Esophagus muscularis mucosa (tissue), 4 donors: ENCODE data around the gene KMT2A. TPM values are rescaled to one million over a fixed set of nuclear protein-coding genes. Genes with fewer than 3 reads are reported as not detected.

Source experiments
- DNase-seq: peaks from one replicate; pipeline ENCODE4 v3.0.0-alpha.2; 2017; ENCODE audit errors: extremely low spot score
- H3K27ac ChIP-seq, 4 donors: fragments of 200-600 bp; sonication (generic); replicated peaks in 1 of 4; 1 replicate in 3 of 4; 2 replicates in 1 of 4; pipeline ENCODE4 v1.5.1; 2016 to 2019; ENCODE audit warnings: mild to moderate bottlenecking in 1 of 4
- H3K27me3 ChIP-seq, 4 donors: fragments of 200-600 bp; sonication (generic); one replicate each; pipeline versions ENCODE4 v1.5.1 to v1.6.0; 2016 to 2019
- H3K36me3 ChIP-seq, 4 donors: fragments of 200-600 bp; sonication (generic); one replicate each; pipeline ENCODE4 v1.5.1; 2016 to 2019
- H3K4me1 ChIP-seq, 4 donors: fragments of 200-600 bp; sonication (generic); one replicate each; pipeline ENCODE4 v1.5.1; 2016 to 2019
- H3K4me3 ChIP-seq, 4 donors: fragments of 200-600 bp; sonication (generic); 1 replicate in 2 of 4; 2 replicates in 2 of 4; pipeline ENCODE4 v1.5.1; 2016 to 2019; ENCODE audit warnings: mild to moderate bottlenecking in 4 of 4, moderate library complexity in 1 of 4
- H3K9me3 ChIP-seq, 4 donors: fragments of 200-600 bp; sonication (generic); 1 replicate in 3 of 4; 2 replicates in 1 of 4; pipeline ENCODE4 v1.5.1; 2016 to 2019
- CTCF ChIP-seq, 3 experiments: fragments of 200-600 bp in 2 of 3; fragments of 450-650 bp in 1 of 3; sonication (generic) in 2 of 3; IDR thresholded peaks; one replicate each; pipeline ENCODE4 v1.5.1; 2017 to 2019; ENCODE audit warnings: antibody characterized with exemption in 3 of 3, mild to moderate bottlenecking in 2 of 3, moderate library complexity in 1 of 3
- EP300 ChIP-seq: sonication (generic); formaldehyde crosslinking; IDR thresholded peaks from one replicate; pipeline ENCODE4 v1.6.1; 2017; ENCODE audit warnings: antibody characterized with exemption
- POLR2A ChIP-seq: fragments of 450-650 bp; IDR thresholded peaks from one replicate; pipeline ENCODE4 v1.6.1; 2017; ENCODE audit warnings: antibody characterized with exemption, moderate library complexity, mild to moderate bottlenecking, low read depth
- POLR2AphosphoS5 ChIP-seq, 2 donors: sonication (generic); formaldehyde crosslinking; IDR thresholded peaks; one replicate each; pipeline ENCODE4 v1.6.1; 2017; ENCODE audit warnings: antibody characterized with exemption in 2 of 2
- WGBS: methylation state at CpG from one replicate; pipeline ENCODE4 v1.1.5; 2018; 5-methylcytosine and 5-hydroxymethylcytosine counted together
- intact Hi-C: fragments of 100-400 bp; cut with DNase I; formaldehyde crosslinking; loops from one replicate; pipeline ENCODE4 v1.15.1; 2023
- total RNA-seq, 4 donors: library from RNA; depleted of rRNA; stranded (reverse); fragments of >200 nt; gene quantifications; one replicate each; pipeline versions ENCODE4 v1.1.0 to v1.2.1, GENCODE V29; 2016

Gene KMT2A
- total RNA-seq, 4 donors from 2014 or later = 61.0 to 68.7 (median 62.1) TPM

GRCh38 chr11:118532091-118532490 lies 95.8 kb downstream of the KMT2A start:
- TF ChIP-seq POLR2AphosphoS5 (IDR thresholded peaks at IDR 0.05) = no peak
- TF ChIP-seq EP300 = no peak
- TF ChIP-seq POLR2A = no peak
- TF ChIP-seq CTCF (IDR thresholded peaks at IDR 0.05) = no peak
- H3K36me3 ChIP-seq = peaks cover 0 to 32% (median 16%) of the 10 kb centered on the region in 4 donors
- H3K9me3 ChIP-seq = no peaks in the 10 kb centered on the region
- peak overlapping the region; percentile 74 to 86 (median 85) for H3K27ac ChIP-seq
- no peaks in the 10 kb centered on the region for H3K27me3 ChIP-seq
- intact Hi-C loops = loop anchor here (5.0 kb wide), 1 partner anchor 35 kb away; the partner anchor contains the start of gene IFT46
- WGBS = no CpG with 5 or more reads among the region's 10 CpGs
- H3K4me1 ChIP-seq = peaks cover 15 to 38% (median 33%) of the 10 kb centered on the region in 4 donors
- DNase-seq = no peak
- H3K4me3 ChIP-seq = peak overlapping the region; percentile 83 to 87 (median 84)

GRCh38 chr11:118532852-118533768 lies 96.8 kb downstream of the KMT2A start:
- H3K36me3 ChIP-seq = peaks cover 0 to 32% (median 16%) of the 10 kb centered on the region in 4 donors
- no peak for DNase-seq
- no peak overlapping the region for H3K4me3 ChIP-seq
- WGBS = 90% methylated on average over 12 of the region's 19 CpGs
- H3K27me3 ChIP-seq = no peaks in the 10 kb centered on the region
- H3K9me3 ChIP-seq = no peaks in the 10 kb centered on the region
- H3K27ac ChIP-seq = no peak overlapping the region
- intact Hi-C loops = loop anchor here (5.0 kb wide), 1 partner anchor 34 kb away; the partner anchor contains the start of gene IFT46
- no peak for TF ChIP-seq CTCF (IDR thresholded peaks at IDR 0.05)
- H3K4me1 ChIP-seq = peaks cover 15 to 37% (median 33%) of the 10 kb centered on the region in 4 donors

GRCh38 chr11:118533769-118534729 lies 97.8 kb downstream of the KMT2A start:
- peaks cover 0 to 32% (median 16%) of the 10 kb centered on the region in 4 donors for H3K36me3 ChIP-seq
- intact Hi-C loops = loop anchor here (5.0 kb wide), 1 partner anchor 33 kb away; the partner anchor contains the start of gene IFT46
- H3K27me3 ChIP-seq = no peaks in the 10 kb centered on the region
- 71% methylated on average over 16 of the region's 27 CpGs for WGBS
- no peak for DNase-seq
- TF ChIP-seq CTCF (IDR thresholded peaks at IDR 0.05) (no peak), POLR2AphosphoS5 (IDR thresholded peaks at IDR 0.05) (no peak), EP300 (no peak), POLR2A (no peak)
- H3K4me3 ChIP-seq = no peak overlapping the region
- H3K4me1 ChIP-seq = peaks cover 15 to 39% (median 27%) of the 10 kb centered on the region in 4 donors
- no peak overlapping the region for H3K27ac ChIP-seq
- H3K9me3 ChIP-seq = no peaks in the 10 kb centered on the region

GRCh38 chr11:118535261-118535660 lies 99.0 kb downstream of the KMT2A start:
- Histone ChIP-seq H3K4me3 (no peak overlapping the region), H3K4me1 (peaks cover 7 to 27% (median 15%) of the 10 kb centered on the region in 4 donors), H3K36me3 (peaks cover 0 to 32% (median 16%) of the 10 kb centered on the region in 4 donors), H3K27ac (no peak overlapping the region), H3K9me3 (no peaks in the 10 kb centered on the region), H3K27me3 (no peaks in the 10 kb centered on the region)
- intact Hi-C loops = no loop called here
- WGBS = 81% methylated on average over 7 of the region's 9 CpGs
- no peak for DNase-seq
- TF ChIP-seq POLR2A (no peak), POLR2AphosphoS5 (IDR thresholded peaks at IDR 0.05) (no peak), EP300 (no peak), CTCF (IDR thresholded peaks at IDR 0.05) (no peak)
